Neural cell (in vitro differentiated cells): Measurements from ENCODE around the gene RIOK1. TPM values are rescaled to one million over a fixed set of nuclear protein-coding genes. Genes with fewer than 3 reads are reported as not detected.

Experiments
- H2AFZ ChIP-seq: fragments of 200-600, 300-800 bp; sonication (generic), shearing (Covaris generic); 2 replicates; pipeline ENCODE4 v1.6.0; 2014; ENCODE audit warnings: low read depth, mild to moderate bottlenecking, antibody characterized with exemption, low read length, moderate library complexity
- H3F3A ChIP-seq: fragments of 200-600 bp; shearing (Covaris generic); 2 replicates; pipeline ENCODE4 v1.6.1; 2016; ENCODE audit warnings: mild to moderate bottlenecking, moderate library complexity, mixed read lengths, antibody characterized with exemption, low read length; ENCODE audit not compliant: insufficient read depth, poor library complexity, severe bottlenecking
- H3K27ac ChIP-seq: fragments of 200-600, 300-800 bp; sonication (generic), shearing (Covaris generic); 2 replicates; pipeline ENCODE4 v1.5.1; 2014; ENCODE audit warnings: mild to moderate bottlenecking, low read length, moderate library complexity
- H3K27me3 ChIP-seq: fragments of 300-800, 200-600 bp; sonication (generic), shearing (Covaris generic); 2 replicates; pipeline ENCODE4 v1.6.0; 2014; ENCODE audit warnings: mild to moderate bottlenecking, low read depth, low read length, moderate library complexity; ENCODE audit not compliant: insufficient read depth
- H3K36me3 ChIP-seq: fragments of 300-800, 200-600 bp; sonication (generic), shearing (Covaris generic); 2 replicates; pipeline ENCODE4 v1.5.1; 2014; ENCODE audit warnings: mild to moderate bottlenecking, antibody characterized with exemption, low read length, moderate library complexity; ENCODE audit not compliant: insufficient read depth
- H3K4me2 ChIP-seq: fragments of 300-800, 200-600 bp; sonication (generic), shearing (Covaris generic); 2 replicates; pipeline ENCODE4 v1.6.0; 2014; ENCODE audit warnings: mild to moderate bottlenecking, low read length
- H3K4me3 ChIP-seq: fragments of 300-800, 200-600 bp; sonication (generic), shearing (Covaris generic); 2 replicates; pipeline ENCODE4 v1.5.1; 2014; ENCODE audit warnings: mild to moderate bottlenecking, low read length, moderate library complexity
- H3K79me2 ChIP-seq: fragments of 200-600 bp; shearing (Covaris generic); replicated peaks from 2 replicates; pipeline ENCODE4 v1.6.0; 2014; ENCODE audit warnings: mild to moderate bottlenecking, low read length, moderate library complexity; ENCODE audit not compliant: insufficient read depth
- H3K9ac ChIP-seq: fragments of 300-800, 200-600 bp; sonication (generic), shearing (Covaris generic); 2 replicates; pipeline ENCODE4 v1.6.1; 2016; ENCODE audit warnings: mild to moderate bottlenecking, low read length, mixed read lengths
- H3K9me2 ChIP-seq: fragments of 200-600 bp; shearing (Covaris generic); 2 replicates; pipeline ENCODE4 v1.6.1; 2016; ENCODE audit warnings: mild to moderate bottlenecking, low read length, mixed read lengths; ENCODE audit not compliant: insufficient read depth
- H3K9me3 ChIP-seq: fragments of 200-600, 300-800 bp; sonication (generic), shearing (Covaris generic); 2 replicates; pipeline ENCODE4 v1.6.1; 2016; ENCODE audit warnings: mild to moderate bottlenecking, mixed run types, low read length, moderate library complexity, mixed read lengths
- H4K20me1 ChIP-seq: fragments of 200-600 bp; shearing (Covaris generic); 2 replicates; pipeline ENCODE4 v1.6.1; 2016; ENCODE audit warnings: mild to moderate bottlenecking, mixed run types; ENCODE audit not compliant: insufficient read depth
- CTCF ChIP-seq: fragments of 450-650 bp; IDR thresholded peaks from 2 replicates; pipeline ENCODE4 v1.5.1; 2014; ENCODE audit warnings: antibody characterized with exemption, mild to moderate bottlenecking, moderate library complexity; ENCODE audit not compliant: poor library complexity, severe bottlenecking
- EP300 ChIP-seq: fragments of 450-650 bp; conservative IDR thresholded peaks from 2 replicates; pipeline ENCODE4 v1.6.1; 2014; ENCODE audit warnings: antibody characterized with exemption, mild to moderate bottlenecking, moderate library complexity; ENCODE audit not compliant: poor library complexity, severe bottlenecking
- EZH2 ChIP-seq: fragments of 200-600, 300-800 bp; shearing (Covaris generic), sonication (generic); IDR thresholded peaks from 2 replicates; pipeline ENCODE4 v1.6.1; 2014; ENCODE audit warnings: antibody characterized with exemption, low read length, borderline replicate concordance, mild to moderate bottlenecking; ENCODE audit not compliant: insufficient read depth, poor library complexity, severe bottlenecking
- MXI1 ChIP-seq: fragments of 450-650 bp; conservative IDR thresholded peaks from 2 replicates; pipeline ENCODE4 v1.6.1; 2014; ENCODE audit warnings: antibody characterized with exemption, mild to moderate bottlenecking; ENCODE audit not compliant: poor library complexity, severe bottlenecking
- POLR2AphosphoS5 ChIP-seq: IDR thresholded peaks from 2 replicates; pipeline ENCODE4 v1.6.1; 2012
- RAD21 ChIP-seq: fragments of 450-650 bp; conservative IDR thresholded peaks from 2 replicates; pipeline ENCODE4 v1.6.1; 2014; ENCODE audit warnings: antibody characterized with exemption, mild to moderate bottlenecking, moderate library complexity
- REST ChIP-seq: IDR thresholded peaks from 2 replicates; pipeline ENCODE4 v1.6.1; 2012; ENCODE audit warnings: borderline replicate concordance
- SMC3 ChIP-seq: fragments of 450-650 bp; conservative IDR thresholded peaks from 2 replicates; pipeline ENCODE4 v1.6.1; 2014; ENCODE audit warnings: antibody characterized with exemption, mild to moderate bottlenecking, moderate library complexity; ENCODE audit not compliant: poor library complexity
- TAF1 ChIP-seq: IDR thresholded peaks from 2 replicates; pipeline ENCODE4 v1.6.1; 2012; ENCODE audit warnings: low read depth
- polyA plus RNA-seq: library from polyadenylated mRNA; depleted of rRNA; stranded (reverse); fragments of >200 nt; gene quantifications from 2 replicates; pipeline ENCODE4 v1.2.3, GENCODE V29; 2014

The RIOK1 gene
- polyA plus RNA-seq, 1 donor from 2014 or later: 27.4 TPM

- Histone ChIP-seq H3K9me3 (no peaks in the 10 kb centered on the region), H3K36me3 (no peaks in the 10 kb centered on the region), H3K27ac (no peak overlapping the region), H3K9me2 (no peaks in the 10 kb centered on the region), H3K4me3 (no peak overlapping the region), H3K79me2 (no peaks in the 10 kb centered on the region), H3K27me3 (no peaks in the 10 kb centered on the region), H3K4me2 (no peak overlapping the region), H3F3A (no peaks in the 10 kb centered on the region), H2AFZ (no peak overlapping the region), H4K20me1 (no peaks in the 10 kb centered on the region), H3K9ac (no peak overlapping the region)
- TF ChIP-seq RAD21: no peak
- no peak for TF ChIP-seq MXI1
- no peak for TF ChIP-seq CTCF
- TF ChIP-seq SMC3: no peak
- TF ChIP-seq TAF1: no peak
- TF ChIP-seq REST: no peak
- no peak for TF ChIP-seq EP300
- no peak for TF ChIP-seq POLR2AphosphoS5
- TF ChIP-seq EZH2: no peak
Observed at GRCh38 chr6:7424967-7425807, 35.6 kb downstream of the RIOK1 start.

- no peak overlapping the region for H3K4me3 ChIP-seq
- H3K27me3 ChIP-seq: no peaks in the 10 kb centered on the region
- no peak overlapping the region for H3K27ac ChIP-seq
- H3K79me2 ChIP-seq: no peaks in the 10 kb centered on the region
- no peak for TF ChIP-seq REST
- no peaks in the 10 kb centered on the region for H3K9me2 ChIP-seq
- no peaks in the 10 kb centered on the region for H3K9me3 ChIP-seq
- H2AFZ ChIP-seq: no peak overlapping the region
- no peaks in the 10 kb centered on the region for H3F3A ChIP-seq
- no peaks in the 10 kb centered on the region for H3K36me3 ChIP-seq
- H3K4me2 ChIP-seq: no peak overlapping the region
- no peaks in the 10 kb centered on the region for H4K20me1 ChIP-seq
- H3K9ac ChIP-seq: no peak overlapping the region
Observed at GRCh38 chr6:7425808-7426190, 36.2 kb downstream of the RIOK1 start.
